COR-L47 (cell line): ENCODE results near the gene FLNB.

Source experiments
- DNase-seq: peaks from one replicate; lab custom pipeline; 2025; lab: John Stamatoyannopoulos, UW

Gene FLNB

GRCh38 chr3:58008141-58009025 lies at the start of gene FLNB:
FLNB (plus strand) TSS chr3:58008422; CDS start chr3:58008565, 143 bp downstream.
- DNase-seq, result peak; percentile 54

GRCh38 chr3:57958642-57959422 lies 49.4 kb upstream of the FLNB start:
- no peak for DNase-seq

GRCh38 chr3:57959423-57960173 lies 48.6 kb upstream of the FLNB start:
- no peak for DNase-seq

- no peak for DNase-seq
These were observed 48.1 kb upstream of the FLNB start for GRCh38 chr3:57960174-57960505.

GRCh38 chr3:57961177-57961827 lies 46.9 kb upstream of the FLNB start:
- no peak for DNase-seq

GRCh38 chr3:57961828-57962447 lies 46.3 kb upstream of the FLNB start:
- DNase-seq, result no peak

GRCh38 chr3:57962448-57962834 lies 45.8 kb upstream of the FLNB start:
- DNase-seq, result no peak

GRCh38 chr3:57963811-57964346 lies 44.3 kb upstream of the FLNB start:
- no peak for DNase-seq

GRCh38 chr3:57966829-57967228 lies 41.4 kb upstream of the FLNB start:
- no peak for DNase-seq

GRCh38 chr3:57967590-57967989 lies 40.6 kb upstream of the FLNB start:
- no peak for DNase-seq

- no peak for DNase-seq
These were observed 39.7 kb upstream of the FLNB start for GRCh38 chr3:57968501-57968900.

GRCh38 chr3:57971975-57972374 lies 36.2 kb upstream of the FLNB start:
- no peak for DNase-seq

GRCh38 chr3:57972531-57973111 lies 35.6 kb upstream of the FLNB start:
- no peak for DNase-seq

- no peak for DNase-seq
These were observed 34.3 kb upstream of the FLNB start for GRCh38 chr3:57973715-57974477.

- no peak for DNase-seq
These were observed 33.3 kb upstream of the FLNB start for GRCh38 chr3:57974796-57975388.

- no peak for DNase-seq
These were observed 30.4 kb upstream of the FLNB start for GRCh38 chr3:57977818-57978235.

- DNase-seq, result no peak
These were observed 29.9 kb upstream of the FLNB start for GRCh38 chr3:57978316-57978715.

GRCh38 chr3:57980416-57980815 lies 27.8 kb upstream of the FLNB start:
- DNase-seq, result no peak

- no peak for DNase-seq
These were observed 26.6 kb upstream of the FLNB start for GRCh38 chr3:57981483-57982087.
